Activated B cell treated with CpG ODN at 0.5 μM for 24 hours (primary cell): ENCODE measurements around the gene CREG1. TPM values are rescaled to one million over a fixed set of nuclear protein-coding genes. Genes with fewer than 3 reads are reported as not detected.

Experiments used
- ATAC-seq: fragments of 200-7000 bp; cut with Tn5 transposase; one replicate; pipeline ENCODE4 v1.10.0; 2021; ENCODE audit warnings: low read depth, mild to moderate bottlenecking, moderate library complexity
- CTCF ChIA-PET: fragments of 350-600 bp; sonication (Branson Sonifier 250); formaldehyde crosslinking; loops from one replicate; lab custom pipeline; 2021; ENCODE audit warnings: antibody characterized with exemption; lab: Charles Lee
- POLR2A ChIA-PET: fragments of 350-600 bp; sonication (Branson Sonifier 250); formaldehyde crosslinking; loops from one replicate; lab custom pipeline; 2021; ENCODE audit warnings: antibody characterized with exemption; lab: Charles Lee
- DNase-seq: peaks from one replicate; pipeline ENCODE4 v3.0.0; 2022
- H3K27ac Mint-ChIP-seq: one replicate; pipeline ENCODE4 v1.8.0; 2020; ENCODE audit warnings: mixed read lengths
- H3K27me3 Mint-ChIP-seq: one replicate; pipeline ENCODE4 v1.8.0; 2021; ENCODE audit warnings: mixed read lengths
- H3K36me3 Mint-ChIP-seq: one replicate; pipeline ENCODE4 v1.8.0; 2021; ENCODE audit warnings: low read depth, mixed read lengths
- H3K4me1 Mint-ChIP-seq: one replicate; pipeline ENCODE4 v1.8.0; 2021; ENCODE audit warnings: mixed read lengths
- H3K4me3 Mint-ChIP-seq: one replicate; pipeline ENCODE4 v1.8.0; 2020; ENCODE audit warnings: mild to moderate bottlenecking, mixed read lengths
- H3K9me3 Mint-ChIP-seq: one replicate; pipeline ENCODE4 v1.8.0; 2020; ENCODE audit warnings: mixed read lengths
- CTCF ChIP-seq: fragments of 200-600 bp; IDR thresholded peaks from one replicate; pipeline ENCODE4 v1.8.0; 2022; ENCODE audit warnings: antibody characterized with exemption, mild to moderate bottlenecking
- intact Hi-C: fragments of 100-400 bp; cut with micrococcal nuclease; formaldehyde crosslinking; loops from one replicate; pipeline ENCODE4 v1.15.1; 2024
- total RNA-seq: library from RNA; stranded (reverse); gene quantifications from 2 replicates; pipeline ENCODE4 v1.2.3, GENCODE V29; 2022

The CREG1 gene
- total RNA-seq, 1 donor from 2014 or later: 3.1 TPM

- intact Hi-C loops: no loop called here
- H3K36me3 Mint-ChIP-seq: peaks cover 6% of the 10 kb centered on the region
- H3K27me3 Mint-ChIP-seq: no peaks in the 10 kb centered on the region
- DNase-seq: no peak
- peaks cover 5% of the 10 kb centered on the region for H3K4me1 Mint-ChIP-seq
- no peak for ATAC-seq
- H3K4me3 Mint-ChIP-seq: no peak overlapping the region
- no peak overlapping the region for H3K27ac Mint-ChIP-seq
- no peaks in the 10 kb centered on the region for H3K9me3 Mint-ChIP-seq
- TF ChIP-seq CTCF: no peak
- ChIA-PET POLR2A (interaction anchor here (1.0 to 1.6 kb wide), 3 partner anchors 33 to 42 kb away, joined by 3 read pairs; no protein-coding TSS in a partner anchor), CTCF (interaction anchor here (1.5 to 3.7 kb wide), 2 partner anchors 42 to 93 kb away, joined by 5 to 19 read pairs; no protein-coding TSS in a partner anchor)
Measured at GRCh38 chr1:167594822-167595221, 41.3 kb upstream of the CREG1 start.

GRCh38 chr1:167593860-167594259, 40.3 kb upstream of the CREG1 start:
- H3K4me3 Mint-ChIP-seq: no peak overlapping the region
- no peak for ATAC-seq
- no peak for DNase-seq
- intact Hi-C loops: no loop called here
- ChIA-PET CTCF (interaction anchor here (3.7 kb wide), 1 partner anchor 94 kb away, joined by 19 read pairs; no protein-coding TSS in a partner anchor), POLR2A (no interaction called here)
- peaks cover 6% of the 10 kb centered on the region for H3K36me3 Mint-ChIP-seq
- peaks cover under 1% of the 10 kb centered on the region for H3K4me1 Mint-ChIP-seq
- TF ChIP-seq CTCF: no peak
- H3K27ac Mint-ChIP-seq: no peak overlapping the region
- no peaks in the 10 kb centered on the region for H3K27me3 Mint-ChIP-seq
- no peaks in the 10 kb centered on the region for H3K9me3 Mint-ChIP-seq

GRCh38 chr1:167592475-167592874, 38.9 kb upstream of the CREG1 start:
- CTCF ChIA-PET: interaction anchor here (0.8 kb wide), 1 partner anchor 96 kb away, joined by 5 read pairs; no protein-coding TSS in a partner anchor
- no peaks in the 10 kb centered on the region for H3K27me3 Mint-ChIP-seq
- POLR2A ChIA-PET: interaction anchor here (0.7 kb wide), 1 partner anchor 58 kb away, joined by 3 read pairs; no protein-coding TSS in a partner anchor
- intact Hi-C loops: no loop called here
- DNase-seq (no peak), ATAC-seq (no peak)
- H3K27ac Mint-ChIP-seq: no peak overlapping the region
- H3K9me3 Mint-ChIP-seq: no peaks in the 10 kb centered on the region
- no peak for TF ChIP-seq CTCF
- peaks cover 9% of the 10 kb centered on the region for H3K4me1 Mint-ChIP-seq
- H3K4me3 Mint-ChIP-seq: no peak overlapping the region
- peaks cover 6% of the 10 kb centered on the region for H3K36me3 Mint-ChIP-seq

- intact Hi-C loops: no loop called here
- ChIA-PET POLR2A (no interaction called here), CTCF (interaction anchor here (1.0 kb wide), 1 partner anchor 100 kb away, joined by 3 read pairs; no protein-coding TSS in a partner anchor)
- Mint-ChIP-seq H3K36me3 (peaks cover 9% of the 10 kb centered on the region), H3K4me1 (peaks cover 13% of the 10 kb centered on the region), H3K27me3 (no peaks in the 10 kb centered on the region), H3K9me3 (no peaks in the 10 kb centered on the region), H3K27ac (no peak overlapping the region), H3K4me3 (no peak overlapping the region)
- DNase-seq (no peak), ATAC-seq (no peak)
- no peak for TF ChIP-seq CTCF
Measured at GRCh38 chr1:167588361-167588760, 34.8 kb upstream of the CREG1 start.

- H3K27me3 Mint-ChIP-seq: no peaks in the 10 kb centered on the region
- intact Hi-C loops: no loop called here
- no peak for TF ChIP-seq CTCF
- ChIA-PET POLR2A (interaction anchor here (0.6 kb wide), 1 partner anchor 121 kb away, joined by 8 read pairs; no protein-coding TSS in a partner anchor), CTCF (no interaction called here)
- H3K9me3 Mint-ChIP-seq: no peaks in the 10 kb centered on the region
- H3K27ac Mint-ChIP-seq: no peak overlapping the region
- ATAC-seq: no peak
- peaks cover 13% of the 10 kb centered on the region for H3K4me1 Mint-ChIP-seq
- peaks cover 11% of the 10 kb centered on the region for H3K36me3 Mint-ChIP-seq
- H3K4me3 Mint-ChIP-seq: no peak overlapping the region
- DNase-seq: no peak
Measured at GRCh38 chr1:167587872-167588271, 34.3 kb upstream of the CREG1 start.
